Epithelial cell of esophagus (primary cell): ENCODE results near the gene PWWP2B.

Experiments
- DNase-seq: peaks from one replicate; pipeline ENCODE4 v3.0.0; 2010; ENCODE audit warnings: low read depth
- H3K4me3 ChIP-seq: 2 replicates; pipeline ENCODE4 v1.5.1; 2011; ENCODE audit warnings: mild to moderate bottlenecking, low read length, control low read depth
- CTCF ChIP-seq: IDR thresholded peaks from 2 replicates; pipeline ENCODE4 v1.5.1; 2011; ENCODE audit warnings: low read depth, mild to moderate bottlenecking, low read length, control low read depth, inconsistent platforms; ENCODE audit not compliant: insufficient read depth; ENCODE audit errors: missing control alignments

Gene PWWP2B

GRCh38 chr10:132454296-132455198 lies 57.5 kb downstream of the PWWP2B start:
- no peak for DNase-seq
- H3K4me3 ChIP-seq, result no peak overlapping the region
- no peak for TF ChIP-seq CTCF

GRCh38 chr10:132455441-132455971 lies 58.5 kb downstream of the PWWP2B start:
- no peak overlapping the region for H3K4me3 ChIP-seq
- TF ChIP-seq CTCF, result no peak
- no peak for DNase-seq

- TF ChIP-seq CTCF, result no peak
- DNase-seq, result no peak
Measured at GRCh38 chr10:132455986-132456847, 59.2 kb downstream of the PWWP2B start.

GRCh38 chr10:132456881-132457280 lies 59.9 kb downstream of the PWWP2B start:
- TF ChIP-seq CTCF, result no peak
- no peak overlapping the region for H3K4me3 ChIP-seq
- no peak for DNase-seq

More at GRCh38 chr10:132455986-132456847, 59.2 kb downstream of the PWWP2B start:
- no peak overlapping the region for H3K4me3 ChIP-seq

GRCh38 chr10:132457328-132458070 lies 60.5 kb downstream of the PWWP2B start:
- TF ChIP-seq CTCF, result no peak
- no peak for DNase-seq
- no peak overlapping the region for H3K4me3 ChIP-seq

- no peak for DNase-seq
- TF ChIP-seq CTCF, result no peak
- H3K4me3 ChIP-seq, result no peak overlapping the region
Measured at GRCh38 chr10:132458071-132458585, 61.1 kb downstream of the PWWP2B start.
